H1 (cell line): Measurements from ENCODE around the gene TRABD2B. TPM values are rescaled to one million over a fixed set of nuclear protein-coding genes. Genes with fewer than 3 reads are reported as not detected.

Source experiments
- polyA plus RNA-seq, 7 experiments: library from polyadenylated mRNA; depleted of rRNA in 3 of 7; stranded (reverse) in 5 of 7; unstranded in 2 of 7; fragments of >200 nt in 5 of 7; fragments of 200-250 nt in 2 of 7; gene quantifications; 1 replicate in 5 of 7; 2 replicates in 1 of 7; 4 replicates in 1 of 7; pipeline versions ENCODE4 v1.2.1 to v1.2.3, GENCODE V29; 2011 to 2013; ENCODE audit warnings: missing spikeins in 2 of 7, mixed read lengths in 2 of 7
- total RNA-seq: library from RNA; stranded (reverse); fragmentation: NEBNext Ultra II Directional; extraction: Animal tissue kit (Norgen Biotek cat#: 25700); gene quantifications from 2 replicates; pipeline ENCODE4 v1.2.1, GENCODE V29; 2021
- TF ChIP-seq, protein P1 (sequence below), 3 experiments: IDR thresholded peaks; 1 replicate in 2 of 3; 2 replicates in 1 of 3; pipeline versions ENCODE4 v1.5.1 to v1.6.1; 2011; ENCODE audit warnings: low read length in 3 of 3, mild to moderate bottlenecking in 3 of 3, inconsistent platforms in 2 of 3, low read depth in 1 of 3, moderate library complexity in 1 of 3; ENCODE audit not compliant: insufficient read depth in 1 of 3; ENCODE audit errors: control extremely low read depth in 1 of 3

TRABD2B gene
- total and polyA plus RNA-seq, 2 of the 8 experiments (the other 6 are each of a cell fraction or from before 2014, with no cell fraction given): 0.95 to 3.4 TPM

DNA sequence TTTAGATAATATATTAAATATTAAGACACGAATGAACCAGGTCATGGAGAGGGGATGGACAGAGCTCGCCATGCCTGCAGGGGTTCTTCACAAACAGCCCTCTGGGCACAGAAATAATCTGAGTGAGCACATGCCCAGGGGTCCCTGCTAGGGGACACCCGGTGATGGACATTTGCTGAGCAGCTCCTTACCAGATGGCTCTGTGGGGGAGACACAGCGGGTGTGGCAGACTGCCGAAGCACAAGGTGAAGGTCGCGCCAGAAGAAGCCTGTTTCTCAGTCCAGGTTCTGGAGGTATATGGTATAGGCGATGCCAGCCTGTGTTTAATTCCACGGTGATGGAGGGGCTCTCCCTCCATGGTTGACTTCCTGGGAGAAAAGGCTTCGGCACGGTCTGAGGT, 9.6 kb downstream of the TRABD2B start (continued):
- TF ChIP-seq, protein P1, sequence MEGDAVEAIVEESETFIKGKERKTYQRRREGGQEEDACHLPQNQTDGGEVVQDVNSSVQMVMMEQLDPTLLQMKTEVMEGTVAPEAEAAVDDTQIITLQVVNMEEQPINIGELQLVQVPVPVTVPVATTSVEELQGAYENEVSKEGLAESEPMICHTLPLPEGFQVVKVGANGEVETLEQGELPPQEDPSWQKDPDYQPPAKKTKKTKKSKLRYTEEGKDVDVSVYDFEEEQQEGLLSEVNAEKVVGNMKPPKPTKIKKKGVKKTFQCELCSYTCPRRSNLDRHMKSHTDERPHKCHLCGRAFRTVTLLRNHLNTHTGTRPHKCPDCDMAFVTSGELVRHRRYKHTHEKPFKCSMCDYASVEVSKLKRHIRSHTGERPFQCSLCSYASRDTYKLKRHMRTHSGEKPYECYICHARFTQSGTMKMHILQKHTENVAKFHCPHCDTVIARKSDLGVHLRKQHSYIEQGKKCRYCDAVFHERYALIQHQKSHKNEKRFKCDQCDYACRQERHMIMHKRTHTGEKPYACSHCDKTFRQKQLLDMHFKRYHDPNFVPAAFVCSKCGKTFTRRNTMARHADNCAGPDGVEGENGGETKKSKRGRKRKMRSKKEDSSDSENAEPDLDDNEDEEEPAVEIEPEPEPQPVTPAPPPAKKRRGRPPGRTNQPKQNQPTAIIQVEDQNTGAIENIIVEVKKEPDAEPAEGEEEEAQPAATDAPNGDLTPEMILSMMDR (IDR thresholded peaks at IDR 0.05; ENCODE audit: control extremely low read depth in 1 of 3, insufficient read depth in 1 of 3, low read depth in 1 of 3, low read length in 3 of 3): no peak
